Mesenchymal stem cell (in vitro differentiated cells and primary cell): ENCODE data around the gene LRRC7.

Experiments used
- DNase-seq: peaks from one replicate; pipeline ENCODE4 v3.0.0-alpha.2; 2013
- H2AFZ ChIP-seq: one replicate; pipeline ENCODE4 v1.6.1; 2013; ENCODE audit warnings: low read depth, mild to moderate bottlenecking, control low read depth, inconsistent platforms, low read length, moderate library complexity
- H2AK5ac ChIP-seq: 2 replicates; pipeline ENCODE4 v1.6.1; 2013; ENCODE audit warnings: low read length, moderate library complexity, mild to moderate bottlenecking, inconsistent platforms; ENCODE audit not compliant: severe bottlenecking
- H2BK120ac ChIP-seq: one replicate; pipeline ENCODE4 v1.6.1; 2013; ENCODE audit warnings: low read depth, mild to moderate bottlenecking, inconsistent platforms, low read length, moderate library complexity
- H2BK12ac ChIP-seq, 2 experiments: one replicate each; pipeline ENCODE4 v1.6.1; 2013; ENCODE audit warnings: inconsistent platforms in 2 of 2, low read length in 2 of 2, mild to moderate bottlenecking in 2 of 2, moderate library complexity in 2 of 2, control low read depth in 1 of 2
- H2BK15ac ChIP-seq: one replicate; pipeline ENCODE4 v1.6.1; 2013; ENCODE audit warnings: mild to moderate bottlenecking, low read depth, inconsistent platforms; ENCODE audit not compliant: poor library complexity, severe bottlenecking
- H2BK5ac ChIP-seq: 2 replicates; pipeline ENCODE4 v1.6.1; 2013; ENCODE audit warnings: low read depth, mild to moderate bottlenecking, low read length, control low read depth, inconsistent platforms; ENCODE audit not compliant: poor library complexity, severe bottlenecking
- H3K14ac ChIP-seq, 2 experiments: one replicate each; pipeline ENCODE4 v1.6.1; 2013; ENCODE audit warnings: inconsistent platforms in 2 of 2, low read length in 2 of 2, control low read depth in 1 of 2, mild to moderate bottlenecking in 1 of 2, moderate library complexity in 1 of 2
- H3K18ac ChIP-seq, 2 experiments: one replicate each; pipeline ENCODE4 v1.6.1; 2013; ENCODE audit warnings: inconsistent platforms in 2 of 2, low read length in 2 of 2, control low read depth in 1 of 2, low read depth in 1 of 2, mild to moderate bottlenecking in 1 of 2
- H3K23ac ChIP-seq, 2 experiments: one replicate each; pipeline ENCODE4 v1.6.1; 2013; ENCODE audit warnings: inconsistent platforms in 2 of 2, low read length in 2 of 2, mild to moderate bottlenecking in 2 of 2, moderate library complexity in 2 of 2, control low read depth in 1 of 2
- H3K27ac ChIP-seq: 2 replicates; pipeline ENCODE4 v1.5.1; 2013; ENCODE audit warnings: mild to moderate bottlenecking, moderate library complexity, low read length, control low read depth, inconsistent platforms; ENCODE audit not compliant: poor library complexity, severe bottlenecking
- H3K27me3 ChIP-seq, 2 experiments: 2 replicates each; pipeline versions ENCODE4 v1.6.1 to v1.7.0; 2013; ENCODE audit warnings: low read length in 2 of 2, mild to moderate bottlenecking in 2 of 2, moderate library complexity in 2 of 2, control low read depth in 1 of 2, inconsistent platforms in 1 of 2; ENCODE audit not compliant: control insufficient read depth in 1 of 2, insufficient read depth in 1 of 2
- H3K36me3 ChIP-seq, 2 experiments: 2 replicates each; pipeline versions ENCODE4 v1.6.1 to v1.7.0; 2013; ENCODE audit warnings: low read length in 2 of 2, control low read depth in 1 of 2, inconsistent platforms in 1 of 2, low read depth in 1 of 2, mild to moderate bottlenecking in 1 of 2; ENCODE audit not compliant: insufficient read depth in 2 of 2, control insufficient read depth in 1 of 2
- H3K4ac ChIP-seq, 2 experiments: one replicate each; pipeline ENCODE4 v1.6.1; 2013; ENCODE audit warnings: inconsistent platforms in 2 of 2, low read length in 2 of 2, mild to moderate bottlenecking in 2 of 2, moderate library complexity in 2 of 2, control low read depth in 1 of 2, low read depth in 1 of 2
- H3K4me1 ChIP-seq: 2 replicates; pipeline ENCODE4 v1.6.1; 2013; ENCODE audit warnings: low read depth, low read length, control low read depth; ENCODE audit not compliant: control insufficient read depth, insufficient read depth
- H3K4me2 ChIP-seq: 2 replicates; pipeline ENCODE4 v1.6.1; 2013; ENCODE audit warnings: low read length, mild to moderate bottlenecking, inconsistent platforms; ENCODE audit not compliant: poor library complexity, severe bottlenecking
- H3K4me3 ChIP-seq, 2 experiments: 2 replicates each; pipeline versions ENCODE4 v1.5.1 to v1.7.0; 2013; ENCODE audit warnings: low read length in 2 of 2, mild to moderate bottlenecking in 2 of 2, control low read depth in 1 of 2, low read depth in 1 of 2; ENCODE audit not compliant: insufficient read depth in 1 of 2
- H3K79me1 ChIP-seq: replicated peaks from 2 replicates; pipeline ENCODE4 v1.6.1; 2013; ENCODE audit warnings: mild to moderate bottlenecking, control low read depth, low read length, inconsistent platforms; ENCODE audit not compliant: poor library complexity, severe bottlenecking
- H3K9ac ChIP-seq: 2 replicates; pipeline ENCODE4 v1.7.0; 2013; ENCODE audit warnings: mild to moderate bottlenecking, low read length, moderate library complexity
- H3K9me3 ChIP-seq: 2 replicates; pipeline ENCODE4 v1.7.0; 2013; ENCODE audit warnings: mild to moderate bottlenecking, low read length; ENCODE audit not compliant: control insufficient read depth
- H4K8ac ChIP-seq: one replicate; pipeline ENCODE4 v1.6.1; 2013; ENCODE audit warnings: inconsistent platforms, mild to moderate bottlenecking, low read length, moderate library complexity
- H4K91ac ChIP-seq: one replicate; pipeline ENCODE4 v1.6.1; 2013; ENCODE audit warnings: mild to moderate bottlenecking, low read length, inconsistent platforms
- WGBS: methylation state at CpG from one replicate; pipeline ENCODE4 v1.1.7; 2013; ENCODE audit warnings: mixed read lengths; 5-methylcytosine and 5-hydroxymethylcytosine counted together

Gene LRRC7

GRCh38 chr1:69852151-69852550, 284.4 kb downstream of the LRRC7 start:
- H4K91ac ChIP-seq = no peak overlapping the region
- no peak overlapping the region for H2BK120ac ChIP-seq
- no peak overlapping the region for H2BK5ac ChIP-seq
- H4K8ac ChIP-seq = no peak overlapping the region
- H3K4ac ChIP-seq = no peak overlapping the region
- no peaks in the 10 kb centered on the region for H3K27me3 ChIP-seq
- H2AFZ ChIP-seq = no peak overlapping the region
- no peak overlapping the region for H3K4me3 ChIP-seq
- no peaks in the 10 kb centered on the region for H3K4me1 ChIP-seq
- H2BK12ac ChIP-seq = no peak overlapping the region
- H3K14ac ChIP-seq = no peak overlapping the region
- no peaks in the 10 kb centered on the region for H3K36me3 ChIP-seq
- no peak for DNase-seq
- no peak overlapping the region for H3K9ac ChIP-seq
- H2BK15ac ChIP-seq = no peak overlapping the region
- H3K18ac ChIP-seq = no peak overlapping the region
- no peaks in the 10 kb centered on the region for H3K79me1 ChIP-seq
- no peak overlapping the region for H3K27ac ChIP-seq
- H3K23ac ChIP-seq = no peak overlapping the region
- no peak overlapping the region for H2AK5ac ChIP-seq
- no peak overlapping the region for H3K4me2 ChIP-seq
- H3K9me3 ChIP-seq = no peaks in the 10 kb centered on the region
- 88% methylated on average over 3 of the region's 4 CpGs for WGBS

GRCh38 chr1:69852706-69853105, 285.0 kb downstream of the LRRC7 start:
- Histone ChIP-seq H3K27me3 (no peaks in the 10 kb centered on the region), H4K8ac (no peak overlapping the region), H2BK120ac (no peak overlapping the region), H2AFZ (no peak overlapping the region), H3K4me3 (no peak overlapping the region), H3K36me3 (no peaks in the 10 kb centered on the region), H2BK5ac (no peak overlapping the region), H3K18ac (no peak overlapping the region), H2BK12ac (no peak overlapping the region), H3K4me2 (no peak overlapping the region), H3K27ac (no peak overlapping the region), H3K4me1 (no peaks in the 10 kb centered on the region), H3K14ac (no peak overlapping the region), H2AK5ac (no peak overlapping the region), H3K23ac (no peak overlapping the region), H3K79me1 (no peaks in the 10 kb centered on the region), H3K4ac (no peak overlapping the region), H3K9ac (no peak overlapping the region), H2BK15ac (no peak overlapping the region), H3K9me3 (no peaks in the 10 kb centered on the region), H4K91ac (no peak overlapping the region)
- no peak for DNase-seq

- Histone ChIP-seq H2BK12ac (no peak overlapping the region), H3K14ac (no peak overlapping the region), H3K4me2 (no peak overlapping the region), H4K91ac (no peak overlapping the region), H3K27me3 (no peaks in the 10 kb centered on the region), H2BK120ac (no peak overlapping the region), H3K79me1 (no peaks in the 10 kb centered on the region), H2BK5ac (no peak overlapping the region), H3K18ac (no peak overlapping the region), H3K4me1 (no peaks in the 10 kb centered on the region), H4K8ac (no peak overlapping the region), H3K36me3 (no peaks in the 10 kb centered on the region), H3K23ac (no peak overlapping the region), H3K4ac (no peak overlapping the region), H2AFZ (no peak overlapping the region), H3K4me3 (no peak overlapping the region), H2AK5ac (no peak overlapping the region), H3K27ac (no peak overlapping the region), H2BK15ac (no peak overlapping the region), H3K9me3 (no peaks in the 10 kb centered on the region), H3K9ac (no peak overlapping the region)
- peak; percentile 15 for DNase-seq
- WGBS = 100% methylated on average over 1 of the region's 1 CpG
Observed at GRCh38 chr1:69858534-69858933, 290.8 kb downstream of the LRRC7 start.

GRCh38 chr1:69861641-69862040, 293.9 kb downstream of the LRRC7 start:
- Histone ChIP-seq H3K4me3 (no peak overlapping the region), H2BK5ac (no peak overlapping the region), H3K4me2 (no peak overlapping the region), H2AFZ (no peak overlapping the region), H3K27me3 (no peaks in the 10 kb centered on the region), H3K9ac (no peak overlapping the region), H3K14ac (no peak overlapping the region), H2AK5ac (no peak overlapping the region), H3K79me1 (no peaks in the 10 kb centered on the region), H3K4ac (no peak overlapping the region), H4K8ac (no peak overlapping the region), H3K23ac (no peak overlapping the region), H3K36me3 (no peaks in the 10 kb centered on the region), H3K4me1 (no peaks in the 10 kb centered on the region), H2BK120ac (no peak overlapping the region), H2BK15ac (no peak overlapping the region), H3K9me3 (no peaks in the 10 kb centered on the region), H3K27ac (no peak overlapping the region), H4K91ac (no peak overlapping the region), H3K18ac (no peak overlapping the region), H2BK12ac (no peak overlapping the region)
- DNase-seq = no peak
- WGBS = 98% methylated on average over 5 of the region's 5 CpGs
